ENCODE results near the gene ZWINT.

Gene ZWINT, protein sequence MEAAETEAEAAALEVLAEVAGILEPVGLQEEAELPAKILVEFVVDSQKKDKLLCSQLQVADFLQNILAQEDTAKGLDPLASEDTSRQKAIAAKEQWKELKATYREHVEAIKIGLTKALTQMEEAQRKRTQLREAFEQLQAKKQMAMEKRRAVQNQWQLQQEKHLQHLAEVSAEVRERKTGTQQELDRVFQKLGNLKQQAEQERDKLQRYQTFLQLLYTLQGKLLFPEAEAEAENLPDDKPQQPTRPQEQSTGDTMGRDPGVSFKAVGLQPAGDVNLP

DNA sequence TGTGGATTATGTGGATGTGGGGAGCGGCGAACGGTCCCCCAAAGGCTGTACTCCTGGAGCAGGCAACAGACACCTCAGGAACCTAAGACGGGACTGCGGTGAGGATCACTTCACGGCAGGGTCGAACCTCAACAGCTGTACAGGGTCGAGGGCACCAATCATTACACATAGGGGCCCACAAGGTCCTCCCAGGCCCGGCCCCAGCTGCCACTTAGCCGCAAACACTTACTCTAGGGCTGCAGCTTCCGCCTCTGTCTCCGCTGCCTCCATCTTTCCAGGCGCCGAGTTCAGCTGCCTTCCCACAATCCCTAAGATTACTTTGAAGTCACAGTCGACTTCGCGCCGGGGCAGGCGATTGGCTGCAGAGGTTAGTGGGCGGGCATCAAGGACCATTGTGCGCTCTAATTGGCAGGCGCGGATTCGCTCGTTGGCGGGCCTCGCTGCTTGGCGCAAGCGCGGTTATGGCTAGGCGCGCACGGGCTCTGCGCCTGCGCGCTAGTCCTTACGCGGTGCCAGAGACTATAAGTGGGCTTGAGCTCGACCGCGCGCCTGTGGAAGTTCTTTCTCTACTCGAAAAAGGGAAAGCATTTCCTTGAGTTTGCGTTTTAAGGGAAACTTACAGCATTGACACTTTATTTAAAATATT, at the start of gene ZWINT:
Gene ZWINT (minus strand): TSS at position 293 of the 646 bp plus-strand sequence. CDS start 23 bp downstream, at position 270.
- peak; percentile 95 for DNase-seq

DNA sequence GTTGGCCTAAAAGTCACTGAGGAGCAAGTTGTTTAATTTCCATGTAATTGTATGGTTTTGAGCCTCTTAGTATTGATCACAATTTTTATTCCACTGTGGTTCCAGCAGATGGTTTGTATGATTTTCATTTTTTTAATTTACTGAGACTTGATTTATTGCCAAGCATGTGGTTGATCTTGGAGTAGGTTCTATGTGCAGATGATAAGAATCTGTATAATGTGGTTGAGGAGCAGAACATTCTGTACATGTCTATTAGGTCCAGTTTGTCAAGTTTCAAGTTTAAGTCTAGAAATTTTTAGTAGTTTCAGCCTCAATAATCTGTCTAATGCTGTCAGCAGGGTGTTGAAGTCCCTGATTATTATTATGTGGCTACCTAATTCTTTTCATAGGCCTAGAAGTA, 22.7 kb upstream of the ZWINT start:
- no peak for DNase-seq

DNA sequence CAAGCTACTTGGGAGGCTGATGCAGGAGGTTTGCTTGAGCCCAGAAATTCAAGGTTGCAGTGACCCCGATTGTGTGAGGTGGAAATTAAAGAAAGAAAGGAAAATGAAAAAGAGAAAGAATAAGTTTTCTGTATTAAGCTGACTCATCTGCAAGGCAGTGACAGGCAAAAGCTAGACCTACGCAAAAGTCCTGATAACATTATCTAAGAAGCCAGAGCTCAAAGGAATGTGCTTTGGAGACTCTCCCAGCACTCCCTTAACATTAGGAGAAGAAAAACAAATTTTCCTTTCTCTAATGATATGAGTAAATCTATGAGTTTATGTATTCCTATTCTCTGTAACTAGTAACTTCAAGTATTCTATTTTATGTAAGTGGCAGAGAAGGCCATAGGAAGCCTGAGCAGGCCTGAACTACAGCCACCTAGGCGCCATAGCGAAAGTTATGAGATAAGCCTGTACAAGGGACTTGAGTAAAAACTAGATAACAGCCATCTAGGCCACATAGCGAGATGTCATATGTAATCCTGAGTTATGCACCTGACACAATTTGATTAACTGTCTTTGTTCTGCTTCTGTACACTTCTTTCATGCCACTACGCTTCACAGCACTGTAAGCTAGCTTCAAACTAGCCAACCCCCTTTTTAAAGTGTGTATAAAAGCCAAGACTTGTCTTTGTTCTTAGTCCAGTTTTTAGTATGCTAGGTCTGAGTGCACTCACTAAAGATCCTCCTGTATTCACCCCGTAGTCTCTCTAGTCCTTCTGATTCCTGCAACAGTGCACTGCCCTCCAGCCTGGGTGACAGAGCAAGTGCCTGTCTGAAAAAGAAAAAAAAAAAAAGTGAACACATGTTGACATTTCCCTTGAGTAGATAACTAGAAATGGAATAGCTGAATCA, 9.4 kb upstream of the ZWINT start:
- no peak for DNase-seq

DNA sequence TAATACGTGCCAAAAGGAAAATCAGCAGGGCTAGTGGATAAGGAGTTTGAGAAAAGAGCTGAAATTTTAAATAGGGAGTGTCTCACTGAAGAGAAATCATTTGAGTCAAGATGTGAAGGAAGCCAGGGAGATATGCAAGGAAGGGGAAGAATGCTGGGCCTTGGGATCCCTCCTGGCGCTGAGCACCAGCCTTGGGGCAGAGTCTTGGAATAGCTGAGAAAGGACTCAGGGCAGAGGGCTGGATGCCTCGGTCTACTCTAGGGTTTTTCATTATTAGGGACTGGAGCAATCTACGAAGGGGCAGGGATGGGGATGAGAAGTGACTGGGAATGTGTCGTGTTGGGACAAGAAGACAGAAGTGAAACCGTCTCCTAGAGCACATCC, 484 bp downstream of the ZWINT start:
- DNase-seq, result no peak

DNA sequence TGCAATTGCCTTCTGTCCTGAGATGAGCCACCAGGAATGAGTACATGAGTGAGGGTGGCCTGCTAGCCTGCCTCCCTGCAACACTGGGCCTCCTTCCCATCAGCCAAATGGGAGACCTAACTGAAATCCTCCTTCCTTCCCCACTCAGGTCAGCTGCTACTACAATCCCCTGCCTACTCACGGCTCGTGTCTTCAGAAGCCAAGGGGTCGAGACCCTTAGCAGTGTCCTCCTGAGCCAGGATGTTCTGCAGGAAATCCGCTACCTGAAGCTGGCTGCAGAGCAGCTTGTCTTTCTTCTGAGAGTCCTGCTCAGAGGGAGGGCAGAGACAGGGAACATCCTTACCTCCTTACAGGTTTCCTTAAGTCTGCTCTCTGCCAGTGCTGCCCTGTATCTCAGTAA, 1.2 kb downstream of the ZWINT start:
- DNase-seq, result no peak

DNA sequence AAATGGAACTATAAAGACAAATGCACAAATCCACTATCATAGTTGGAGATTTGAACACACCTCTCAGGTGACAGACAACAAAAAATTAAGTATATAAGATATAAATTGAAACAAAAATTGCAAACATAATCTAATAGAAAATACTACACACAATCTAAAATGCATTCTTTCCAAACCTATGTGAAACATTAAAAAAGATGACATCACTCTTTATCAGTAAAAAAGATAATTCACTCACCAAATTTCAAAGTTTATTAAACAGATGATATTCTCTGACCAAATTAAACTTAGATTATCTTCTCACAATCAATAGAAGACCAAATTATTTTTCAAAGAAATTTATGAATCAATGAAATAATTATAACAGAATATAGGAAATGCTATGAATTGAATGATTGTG, 4.0 kb downstream of the ZWINT start:
- no peak for DNase-seq

DNA sequence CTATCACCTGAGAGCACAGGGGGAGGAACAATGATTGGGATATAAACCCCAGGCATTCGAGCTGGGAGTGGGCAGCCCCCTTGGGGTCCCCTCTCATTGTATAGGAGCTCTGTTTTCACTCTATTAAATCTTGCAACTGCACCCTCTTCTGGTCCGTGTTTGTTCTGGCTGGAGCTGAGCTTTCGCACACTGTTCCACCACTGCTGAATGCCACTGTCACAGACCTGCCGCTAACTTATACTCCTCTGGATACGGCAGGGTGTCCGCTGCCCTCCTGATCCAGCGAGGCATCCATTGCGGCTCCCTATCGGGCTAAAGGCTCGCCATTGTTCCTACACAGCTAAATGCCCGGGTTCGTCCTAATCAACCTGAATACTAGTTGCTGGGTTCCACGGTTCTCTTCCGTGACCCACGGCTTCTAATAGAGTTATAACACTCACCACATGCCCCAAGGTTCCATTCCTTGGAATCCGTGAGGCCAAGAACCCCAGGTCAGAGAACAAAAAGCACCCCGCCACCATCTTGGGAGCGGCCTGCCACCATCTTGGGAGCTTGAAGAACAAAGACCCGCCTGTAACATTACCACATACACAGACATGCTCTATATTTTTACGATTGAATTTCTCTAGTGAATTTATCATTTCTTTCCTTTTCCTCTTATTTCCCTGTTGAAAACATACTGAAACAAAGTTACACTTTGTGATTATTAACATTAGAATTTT, 9.0 kb downstream of the ZWINT start:
- DNase-seq, result no peak

DNA sequence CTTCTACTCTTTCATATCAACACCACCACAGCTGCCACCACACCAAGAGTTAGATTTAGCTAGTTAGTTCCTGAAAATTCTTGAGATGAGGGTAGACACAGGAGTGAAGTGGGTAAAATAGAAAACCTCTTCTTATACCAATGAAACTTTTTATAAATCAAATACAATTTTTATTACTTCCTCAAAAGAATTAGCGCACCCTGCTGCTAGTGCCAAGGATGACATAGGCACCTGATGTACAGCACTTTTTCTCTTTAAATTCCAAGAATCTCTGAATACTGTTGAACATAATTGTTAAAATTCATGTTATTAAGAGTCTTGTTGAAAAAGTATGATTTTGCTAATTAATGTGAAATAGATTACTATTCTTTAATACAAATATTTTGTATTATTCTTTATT, 11.4 kb downstream of the ZWINT start:
- DNase-seq, result no peak

DNA sequence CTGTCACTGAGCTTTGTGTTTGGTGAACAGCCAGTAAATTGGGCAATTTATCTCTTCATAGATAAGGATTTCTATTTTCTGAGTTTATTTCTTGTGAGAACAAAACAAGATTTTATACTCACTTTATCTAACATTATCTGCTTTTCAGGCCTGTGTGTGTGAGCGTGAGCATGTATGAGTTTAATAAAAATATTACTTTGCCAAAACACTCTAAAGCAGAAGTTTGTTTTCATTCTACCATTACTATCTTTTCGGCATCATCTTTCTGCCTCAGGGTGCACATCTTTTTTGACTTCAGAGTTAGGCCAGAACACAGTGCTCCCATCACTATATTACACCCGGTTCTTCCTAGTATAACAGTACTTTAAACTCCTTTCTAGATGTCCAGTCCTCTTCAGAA, 13.0 kb downstream of the ZWINT start:
- no peak for DNase-seq

DNA sequence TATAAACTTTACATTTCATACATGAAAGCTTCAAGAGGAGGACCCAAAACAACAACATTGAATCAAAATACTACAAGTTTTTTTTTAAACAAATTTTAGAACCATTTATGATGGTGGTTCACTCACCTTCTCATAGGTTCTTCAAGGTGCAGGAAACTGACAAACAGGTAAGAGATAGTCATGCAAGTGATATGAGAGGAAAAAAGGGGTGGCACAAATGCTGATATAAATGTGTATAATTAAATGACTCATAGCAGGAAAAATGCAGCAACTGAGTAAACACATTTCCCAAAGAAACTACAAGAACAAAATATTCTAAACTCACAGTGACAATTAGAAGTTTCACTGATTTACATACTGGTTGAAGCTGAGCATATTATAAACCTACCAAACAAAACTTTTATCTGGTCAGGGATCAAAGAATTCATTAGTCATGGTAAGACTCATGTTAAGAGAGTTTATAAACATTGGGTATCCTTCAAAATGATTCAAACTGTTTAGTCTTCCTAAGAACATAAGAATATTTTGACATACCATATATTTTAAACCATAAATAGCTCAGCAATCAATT, 14.1 kb downstream of the ZWINT start:
- DNase-seq, result no peak

DNA sequence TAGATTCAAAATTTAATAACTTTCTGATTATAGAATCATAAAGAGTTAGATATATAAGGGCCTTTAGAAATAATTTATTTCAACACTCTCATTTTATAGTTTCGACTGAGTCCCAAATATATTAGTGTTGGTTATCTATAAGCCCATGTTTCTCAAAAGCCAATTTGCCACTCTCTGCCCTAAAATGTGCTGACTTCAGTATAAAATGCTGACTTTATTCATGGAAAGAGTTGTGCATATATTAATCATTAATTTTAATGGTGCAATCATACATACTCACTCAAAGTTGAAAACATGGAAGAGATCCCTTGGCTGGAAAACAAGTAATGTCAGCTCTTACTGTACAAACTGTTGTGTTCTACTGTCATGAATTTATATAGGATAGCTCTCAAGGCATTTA, 19.4 kb downstream of the ZWINT start:
- no peak for DNase-seq

DNA sequence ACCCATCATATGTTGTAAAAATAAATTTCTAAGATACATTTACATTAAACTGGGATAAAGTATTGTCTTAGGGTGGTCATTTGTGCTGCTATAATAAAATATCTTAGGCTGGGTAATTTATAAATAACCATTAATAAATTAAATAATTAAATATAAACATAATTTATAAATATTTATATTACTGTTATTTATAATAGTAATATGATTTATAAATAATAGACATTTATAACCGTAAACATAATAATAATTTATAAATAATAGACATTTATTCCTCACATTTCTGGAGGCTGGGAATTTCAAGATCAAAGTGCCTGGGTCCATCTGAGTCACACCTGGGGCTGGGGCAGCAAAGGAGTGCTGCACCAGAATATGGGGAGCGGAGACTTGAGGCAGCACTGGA, 31.1 kb downstream of the ZWINT start:
- no peak for DNase-seq

DNA sequence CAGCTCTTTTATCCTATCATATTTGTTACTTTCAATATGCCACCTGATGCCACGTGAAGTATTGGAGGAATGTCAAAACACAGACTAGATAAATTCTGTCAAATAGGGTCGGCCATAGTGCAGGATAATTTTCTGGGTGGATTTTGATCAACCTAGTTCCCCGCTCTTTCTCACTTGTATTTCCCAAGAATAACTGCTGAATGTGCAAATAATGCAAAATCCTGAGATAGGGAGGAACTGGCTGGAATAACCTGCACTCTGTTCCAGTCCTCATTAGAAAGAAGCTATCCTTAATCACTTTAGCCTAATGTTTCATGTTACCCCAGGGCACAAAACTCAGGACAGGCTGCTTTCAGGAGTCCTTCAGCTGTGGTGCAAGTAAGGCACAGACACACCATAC, 33.9 kb downstream of the ZWINT start:
- no peak for DNase-seq

DNA sequence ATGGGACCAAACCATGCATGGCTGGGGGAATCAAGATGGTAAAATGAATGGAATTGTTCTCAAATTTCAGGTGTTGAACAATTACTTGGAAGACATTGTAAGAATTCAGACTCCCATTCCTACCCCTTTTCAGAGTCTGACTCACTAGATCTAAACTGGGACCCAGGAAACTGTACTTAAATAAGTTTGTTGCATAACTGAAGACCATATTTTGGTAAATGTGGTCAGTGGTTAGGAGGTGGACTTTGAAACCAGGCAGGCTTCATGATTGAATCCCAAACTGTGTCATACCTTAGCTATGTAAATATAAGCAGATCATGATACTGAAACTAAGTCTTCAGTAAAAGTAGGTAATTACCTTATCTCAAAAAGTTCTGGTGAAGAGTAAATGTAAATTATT, 41.7 kb downstream of the ZWINT start:
- no peak for DNase-seq

DNA sequence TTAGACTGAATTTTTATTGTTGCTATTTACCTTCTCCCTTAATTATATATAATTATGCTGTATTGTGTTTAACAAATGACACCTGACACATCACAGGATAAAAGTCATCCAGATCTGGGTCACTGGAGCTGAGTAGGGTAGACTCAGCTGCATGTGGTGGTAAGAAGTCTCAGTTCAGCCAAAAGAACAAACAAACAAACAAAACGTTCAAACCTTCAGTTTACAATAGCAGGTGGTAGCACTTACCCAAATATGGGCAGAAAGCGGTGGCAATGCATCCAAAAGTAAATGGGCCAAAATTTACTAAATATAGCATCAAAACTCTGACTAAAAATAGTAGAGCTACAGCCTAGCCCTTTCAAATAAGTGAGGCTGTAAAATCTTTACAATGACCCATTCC, 42.2 kb downstream of the ZWINT start:
- DNase-seq, result no peak

DNA sequence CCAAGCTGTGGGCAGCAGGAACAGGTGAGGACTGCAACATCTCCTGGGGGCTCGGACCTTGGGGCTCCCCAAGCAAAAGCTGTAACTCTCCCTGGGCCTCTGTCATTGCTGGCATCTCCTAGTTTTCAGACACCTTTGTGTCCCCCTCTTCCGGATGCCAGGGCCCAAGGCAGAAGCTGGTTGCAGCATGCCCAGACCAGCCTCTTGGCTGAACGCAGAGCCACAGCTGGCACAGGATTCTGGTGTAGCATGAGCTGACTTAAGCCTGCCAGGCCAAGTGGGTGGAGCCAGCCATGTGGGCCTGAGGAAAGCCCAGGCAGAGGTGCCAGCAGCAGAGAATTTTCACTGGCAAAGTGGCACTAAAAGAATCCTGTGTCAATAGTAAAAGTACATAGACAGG, 43.5 kb downstream of the ZWINT start:
- no peak for DNase-seq

DNA sequence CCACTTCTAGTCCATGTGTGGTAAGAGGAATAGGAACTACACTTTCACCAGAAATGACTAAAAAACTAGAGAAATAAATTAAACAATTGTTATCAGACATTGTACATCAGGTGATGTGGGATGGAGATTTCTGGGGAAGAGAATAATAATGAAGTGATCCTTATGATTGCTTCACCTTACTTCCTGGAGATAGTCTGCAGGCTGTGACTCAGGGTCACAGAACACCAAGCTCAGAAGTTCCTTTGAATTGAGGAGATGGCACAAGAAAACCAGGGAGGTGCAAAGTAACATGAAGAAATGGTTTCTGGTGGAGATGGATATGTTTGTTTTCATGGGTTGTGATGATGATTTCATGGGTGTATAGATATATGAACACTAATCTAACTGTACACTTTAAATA, 44.5 kb downstream of the ZWINT start:
- no peak for DNase-seq
